ENCODE results near the gene PRRC2B. TPM values are rescaled to one million over a fixed set of nuclear protein-coding genes. Genes with fewer than 3 reads are reported as not detected.

The PRRC2B gene
- total RNA-seq, 1 donor from 2014 or later = 112 TPM

GRCh38 chr9:131429121-131430012, 35.5 kb downstream of the PRRC2B start:
- TF ChIP-seq CTCF (conservative IDR thresholded peaks at IDR 0.05; ENCODE audit: low read depth, low read length) = no peak
- DNase-seq (ENCODE audit: low read depth) = no peak
- H3K4me3 ChIP-seq (ENCODE audit: low read depth, low read length) = no peak overlapping the region

GRCh38 chr9:131432050-131432449, 38.2 kb downstream of the PRRC2B start:
- DNase-seq (ENCODE audit: low read depth) = no peak
- H3K4me3 ChIP-seq (ENCODE audit: low read depth, low read length) = no peak overlapping the region
- TF ChIP-seq CTCF (conservative IDR thresholded peaks at IDR 0.05; ENCODE audit: low read depth, low read length) = no peak

- DNase-seq (ENCODE audit: low read depth) = no peak
- H3K4me3 ChIP-seq (ENCODE audit: low read depth, low read length) = no peak overlapping the region
- TF ChIP-seq CTCF (conservative IDR thresholded peaks at IDR 0.05; ENCODE audit: low read depth, low read length) = no peak
These were observed 38.9 kb downstream of the PRRC2B start for GRCh38 chr9:131432597-131433301.

GRCh38 chr9:131433302-131433854, 39.5 kb downstream of the PRRC2B start:
- no peak overlapping the region for H3K4me3 ChIP-seq (ENCODE audit: low read depth, low read length)
- no peak for DNase-seq (ENCODE audit: low read depth)
- no peak for TF ChIP-seq CTCF (conservative IDR thresholded peaks at IDR 0.05; ENCODE audit: low read depth, low read length)

- no peak overlapping the region for H3K4me3 ChIP-seq (ENCODE audit: low read depth, low read length)
- TF ChIP-seq CTCF (conservative IDR thresholded peaks at IDR 0.05; ENCODE audit: low read depth, low read length) = no peak
- DNase-seq (ENCODE audit: low read depth) = no peak
These were observed 40.8 kb downstream of the PRRC2B start for GRCh38 chr9:131434673-131435072.

GRCh38 chr9:131436376-131436775, 42.5 kb downstream of the PRRC2B start:
- DNase-seq (ENCODE audit: low read depth) = no peak
- TF ChIP-seq CTCF (conservative IDR thresholded peaks at IDR 0.05; ENCODE audit: low read depth, low read length) = no peak

More at GRCh38 chr9:131436376-131436775, 42.5 kb downstream of the PRRC2B start:
- no peak overlapping the region for H3K4me3 ChIP-seq (ENCODE audit: low read depth, low read length)

Measured in epithelial cell of proximal tubule (primary cell).